LHCN-M2 (cell line): ENCODE data around the gene TMEM151B. TPM values are rescaled to one million over a fixed set of nuclear protein-coding genes. Genes with fewer than 3 reads are reported as not detected.
"Not testable (repeated sequence)": the region's sequence is repeated elsewhere in the genome, so short reads cannot be mapped to it uniquely, and the experiment has no call there.

Experiments
- DNase-seq: peaks from one replicate; pipeline ENCODE4 v3.0.0-alpha.2; 2012; ENCODE audit warnings: low read depth
- total RNA-seq: library from RNA; depleted of rRNA; stranded (reverse); fragments of >200 nt; gene quantifications from 2 replicates; pipeline ENCODE4 v1.2.3, GENCODE V29; 2014

TMEM151B gene
- total RNA-seq, 1 experiment from 2014 or later = not detected

DNA sequence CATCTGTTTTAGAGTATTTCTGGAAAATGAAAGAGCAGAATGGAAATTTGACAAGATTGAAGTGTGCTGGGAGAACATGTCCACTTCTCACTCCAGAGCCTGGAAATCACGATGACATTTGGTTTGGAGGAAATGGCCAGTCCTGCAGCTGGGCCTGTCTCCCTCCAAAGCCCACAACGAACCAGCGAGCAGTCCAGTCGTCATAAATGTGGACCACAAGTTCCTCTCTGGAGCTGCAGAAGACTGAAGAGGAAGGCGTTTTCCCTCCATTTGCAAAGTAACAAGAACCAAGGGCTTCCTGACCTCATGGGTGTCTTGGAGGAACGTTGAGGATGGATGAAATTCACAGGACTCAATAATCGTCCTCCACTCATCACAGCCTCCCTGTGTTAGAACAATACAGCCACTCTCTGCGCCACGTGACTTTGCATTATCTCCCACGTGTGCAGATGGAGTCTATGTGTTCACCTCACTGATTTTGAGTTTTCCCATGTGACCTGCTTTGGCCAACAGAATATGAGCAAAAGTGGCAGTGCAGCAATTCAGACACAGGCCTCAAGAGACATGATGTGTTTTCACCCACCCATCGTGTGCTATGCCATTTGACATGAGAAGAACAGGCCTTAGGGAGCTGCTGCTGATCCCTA lies 63.1 kb downstream of the TMEM151B start:
- DNase-seq = no peak

DNA sequence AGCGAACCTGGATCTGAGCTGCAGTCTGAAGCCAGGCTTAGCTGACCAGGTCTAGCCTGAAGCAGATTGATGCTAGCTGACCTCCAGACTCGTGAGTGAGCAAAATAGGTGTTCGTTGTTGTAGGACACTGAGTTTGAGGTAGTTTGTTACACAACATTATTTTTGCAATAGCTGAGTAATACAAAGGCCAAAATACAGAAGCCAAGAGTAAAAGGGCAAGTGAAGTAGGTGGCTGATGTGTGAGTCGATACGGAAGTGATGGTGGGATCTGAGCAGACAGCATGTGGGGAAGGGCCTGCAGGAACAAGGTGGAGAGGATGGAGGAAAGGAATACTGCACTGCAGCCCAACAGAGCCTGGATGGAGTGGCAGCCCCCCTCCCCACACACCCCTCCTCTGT lies 63.7 kb downstream of the TMEM151B start:
- DNase-seq = no peak

DNA sequence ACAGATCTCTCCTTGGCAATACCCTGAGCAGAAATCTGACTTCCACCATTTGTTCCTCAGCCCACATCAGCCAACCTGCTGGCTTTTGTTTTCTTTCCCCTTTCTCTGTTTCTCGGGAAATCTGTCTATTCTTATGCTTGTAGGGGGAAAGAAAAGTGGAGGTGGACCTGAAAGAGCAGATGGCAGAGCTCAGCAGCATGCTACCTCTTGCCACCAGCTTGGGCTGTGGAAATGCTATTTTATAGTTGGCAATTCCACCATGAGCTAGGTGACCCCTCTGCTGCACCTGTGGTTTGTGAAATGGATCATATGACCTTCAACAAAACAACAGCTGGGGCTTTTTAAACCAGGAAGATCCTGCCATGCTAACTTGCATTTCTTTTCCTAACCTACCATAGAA lies 65.4 kb downstream of the TMEM151B start:
- no peak for DNase-seq

DNA sequence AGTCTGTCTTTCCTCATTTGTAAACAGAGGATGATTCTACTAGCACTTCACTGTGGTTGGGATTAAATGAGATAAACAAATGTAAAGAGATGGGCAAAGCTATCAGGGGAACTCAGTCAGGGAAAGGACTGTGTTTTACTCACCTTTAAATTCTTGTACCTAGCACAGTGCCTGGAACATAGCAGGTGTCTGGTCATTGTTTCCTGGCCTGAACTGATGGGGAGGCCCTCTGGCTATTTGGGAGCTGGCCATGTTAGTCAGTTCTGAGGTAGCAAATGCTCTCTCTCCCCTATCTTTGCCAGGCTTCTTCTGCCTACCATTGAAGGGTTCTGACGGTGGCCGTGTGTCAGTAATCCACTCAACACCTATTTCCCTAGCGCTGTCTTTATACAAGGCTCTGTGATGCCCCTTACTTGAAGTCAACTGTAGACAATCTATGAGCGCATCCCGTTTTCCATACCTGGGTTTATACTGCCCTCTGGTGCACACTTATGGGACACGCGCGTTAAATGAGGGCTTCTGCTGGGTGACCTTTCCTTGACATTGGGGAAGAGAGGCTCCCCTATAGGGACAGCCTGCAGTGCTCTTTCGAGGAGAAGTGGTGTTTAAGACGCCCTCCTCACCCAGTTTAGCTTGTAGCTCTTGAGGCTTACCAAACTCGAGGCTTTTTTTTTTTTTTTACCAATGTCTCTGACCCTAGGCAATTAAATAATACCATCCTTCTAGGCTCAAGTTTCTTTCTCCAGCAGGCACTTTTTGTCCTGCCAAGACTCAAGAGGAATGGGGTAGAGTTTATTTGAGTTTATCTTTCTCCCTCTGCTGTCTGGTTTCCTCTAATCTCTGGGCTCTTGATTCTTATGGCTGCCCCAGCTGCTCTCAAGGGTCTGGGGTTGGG lies 68.2 kb downstream of the TMEM151B start:
- DNase-seq = peak; percentile 54

DNA sequence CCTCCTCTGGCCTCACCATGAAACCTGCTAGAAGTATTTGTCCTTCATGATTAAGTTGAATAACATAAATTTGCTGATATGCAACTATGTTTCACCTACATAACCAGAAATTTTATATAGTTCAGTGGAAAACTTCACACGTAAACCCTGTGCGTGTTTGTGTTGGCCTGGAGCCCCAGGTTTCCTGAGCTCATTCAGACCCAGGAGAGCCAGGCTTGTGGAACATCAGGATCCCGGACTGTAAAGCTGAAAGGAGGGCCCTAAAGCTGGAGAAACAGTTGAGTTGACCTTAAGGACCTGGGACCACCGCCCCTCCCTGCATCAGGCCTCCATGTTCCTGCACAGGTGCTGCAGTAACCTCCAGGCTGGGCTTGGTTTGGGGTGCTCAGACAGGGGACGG lies 69.1 kb downstream of the TMEM151B start:
- no peak for DNase-seq

DNA sequence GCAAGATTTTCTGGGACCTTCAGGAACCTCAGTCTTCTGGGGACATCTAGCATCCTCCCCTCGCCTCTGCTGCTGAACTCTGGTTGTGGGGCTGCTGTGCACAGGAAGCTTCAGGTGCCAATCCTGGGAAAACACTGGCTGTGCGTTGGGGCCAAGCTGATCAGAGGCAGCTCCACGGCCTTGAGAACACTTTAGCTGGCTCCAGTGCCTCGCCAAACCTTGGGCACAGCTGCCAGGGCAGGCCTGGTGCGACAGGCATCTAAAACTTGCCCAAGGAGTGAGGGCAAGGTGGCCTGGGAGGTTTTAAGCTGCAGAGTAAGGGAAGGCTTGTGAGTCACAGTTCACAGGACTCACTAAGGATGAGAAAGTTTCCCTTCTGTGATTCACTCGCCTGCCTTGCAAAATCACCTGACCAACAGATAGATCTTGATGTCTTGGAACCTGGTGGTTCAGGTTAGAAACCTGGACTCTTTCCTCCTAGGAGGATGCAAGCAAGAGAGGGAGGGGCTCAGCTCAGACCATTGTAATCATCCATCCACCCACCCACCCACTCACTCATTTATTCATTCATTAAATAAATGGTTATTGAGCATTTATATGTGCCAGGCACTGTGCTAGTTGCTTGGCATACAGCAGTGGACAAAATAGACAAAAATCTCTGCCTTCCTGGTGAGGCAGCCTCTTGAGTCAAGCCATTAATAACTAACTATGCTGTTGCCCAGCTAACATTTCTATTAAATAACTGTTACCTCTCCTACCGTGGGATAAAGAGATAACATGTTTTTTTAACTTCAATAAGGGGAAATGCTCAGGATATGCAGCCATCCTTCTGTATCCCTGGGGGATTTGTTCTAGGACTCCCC lies 69.7 kb downstream of the TMEM151B start:
- DNase-seq = peak; percentile 28

DNA sequence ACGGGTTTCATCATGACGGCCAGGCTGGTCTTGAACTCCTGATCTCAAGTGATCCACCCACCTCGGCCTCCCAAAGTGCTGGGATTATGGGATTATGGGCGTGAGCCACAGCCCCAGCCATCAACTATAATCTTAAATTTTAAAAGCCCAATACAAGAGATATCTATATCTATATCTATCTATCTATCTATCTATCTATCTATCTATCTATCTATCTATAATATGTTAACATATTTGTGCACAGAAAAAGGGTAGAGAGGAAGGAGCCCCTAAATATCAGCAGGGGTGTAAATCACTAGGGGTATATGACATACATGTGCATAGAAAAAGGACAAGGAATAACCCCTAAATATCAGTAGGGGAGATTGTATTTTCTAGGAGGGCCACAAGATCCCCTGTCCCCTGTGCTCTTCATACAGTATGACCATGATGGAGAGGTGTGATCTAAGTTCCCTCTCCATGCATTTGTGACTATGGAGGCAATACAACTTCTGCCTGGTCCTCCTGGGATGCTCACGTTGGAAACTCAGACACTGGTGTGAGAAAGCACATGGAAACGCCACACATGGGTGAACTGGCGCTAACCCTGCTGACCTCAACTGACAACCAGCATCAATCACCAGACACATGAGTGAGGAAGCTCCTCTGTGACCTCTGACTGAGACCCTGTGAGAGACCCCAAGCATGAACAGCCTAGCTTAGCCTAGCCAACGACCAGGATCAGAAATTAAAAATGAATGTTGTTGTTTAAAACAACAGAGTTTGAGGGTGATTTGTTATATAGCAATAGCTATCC lies 71.0 kb downstream of the TMEM151B start:
- DNase-seq = no peak

DNA sequence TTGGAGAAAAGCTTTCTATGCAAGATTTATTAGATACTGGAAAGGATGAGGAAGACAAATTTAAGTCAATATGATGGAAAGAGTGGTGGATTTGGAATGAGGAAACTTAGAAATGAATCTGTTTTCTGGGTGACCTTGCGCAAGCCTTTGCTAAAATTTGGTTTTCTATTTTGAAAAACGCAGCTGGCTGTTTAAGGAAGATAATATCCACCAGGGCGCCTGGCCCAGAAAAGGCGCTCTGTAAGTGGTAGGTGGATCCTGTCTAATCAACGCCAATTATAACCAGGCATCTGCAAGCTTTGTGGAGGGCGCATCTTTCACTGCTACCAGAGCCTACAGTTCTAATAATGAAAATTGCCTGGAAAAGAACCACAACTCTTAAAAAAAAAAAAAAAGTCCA lies 71.8 kb downstream of the TMEM151B start:
- DNase-seq = no peak

DNA sequence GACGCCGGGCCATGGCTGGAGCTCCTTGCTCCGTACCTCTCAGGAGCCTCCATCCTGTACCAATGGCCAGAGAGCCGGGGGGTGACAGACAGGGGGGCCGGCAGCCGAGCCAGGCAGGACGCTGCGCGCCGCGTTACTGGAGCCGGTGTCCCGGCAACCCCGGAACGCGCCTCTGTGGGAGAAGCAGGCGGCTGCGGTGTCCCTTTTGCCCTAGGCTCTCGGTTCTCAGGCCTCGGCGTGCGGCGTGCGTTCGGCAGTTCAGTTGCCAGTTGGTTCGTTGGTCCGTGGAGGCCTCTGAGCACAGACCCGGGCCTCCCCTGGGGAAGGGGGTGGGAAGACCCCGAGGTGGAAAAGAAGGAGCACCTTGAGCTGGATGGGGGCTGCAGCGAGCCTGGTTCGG lies 72.2 kb downstream of the TMEM151B start, which contains the start of gene SPATS1:
Gene SPATS1, plus strand, starts transcription at position 162 of the 400 bp plus-strand sequence. CDS start 446 bp downstream, outside the sequence.
- no peak for DNase-seq

DNA sequence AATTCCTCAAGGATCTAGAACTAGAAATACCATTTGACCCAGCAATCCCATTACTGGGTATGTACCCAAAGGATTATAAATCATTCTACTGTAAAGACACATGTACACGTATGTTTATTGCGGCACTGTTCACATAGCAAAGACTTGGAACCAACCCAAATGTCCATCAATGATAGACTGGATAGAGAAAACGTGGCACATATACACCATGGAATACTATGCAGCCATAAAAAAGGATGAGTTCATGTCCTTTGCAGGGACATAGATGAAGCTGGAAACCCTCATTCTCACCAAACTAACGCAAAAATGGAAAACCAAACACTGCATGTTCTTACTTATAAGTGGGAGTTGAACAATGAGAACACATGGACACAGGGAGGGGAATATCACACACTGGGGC lies 76.6 kb downstream of the TMEM151B start:
- DNase-seq = not testable (repeated sequence)

DNA sequence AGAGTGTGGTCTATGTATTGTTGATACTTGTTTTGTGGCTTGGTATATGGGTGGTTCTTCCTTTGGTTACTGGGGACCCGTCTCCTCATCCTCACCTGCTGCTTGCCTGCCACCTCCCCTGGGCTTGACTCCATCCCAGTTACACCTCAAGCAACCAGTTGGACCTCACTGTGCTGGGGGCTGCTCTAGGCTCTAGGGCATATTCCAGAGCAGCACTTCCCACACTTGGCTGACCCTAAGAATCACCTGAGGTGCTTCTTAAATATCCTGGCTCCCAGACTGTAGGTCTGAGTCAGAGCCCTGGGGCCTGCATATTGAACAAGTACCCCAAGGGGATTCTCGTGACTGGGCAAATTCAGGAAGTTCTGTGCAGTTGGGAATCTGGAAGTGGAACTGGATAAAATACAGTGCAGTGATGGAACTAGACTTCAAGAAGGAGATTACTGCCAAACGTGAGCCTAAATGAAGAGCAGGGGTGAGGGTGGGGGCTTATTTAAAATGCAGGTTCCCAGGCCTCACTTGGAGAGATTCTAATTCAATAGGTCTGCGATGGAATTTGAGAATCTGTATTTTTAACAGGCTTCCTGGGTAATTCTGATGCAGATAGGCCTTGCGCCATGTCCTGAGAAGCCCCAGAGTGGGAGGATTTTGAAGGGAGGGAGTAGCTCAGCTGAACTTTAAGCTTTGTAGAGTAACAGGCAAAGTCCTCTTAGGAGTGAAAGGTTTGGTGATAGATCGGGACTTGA lies 79.8 kb downstream of the TMEM151B start:
- no peak for DNase-seq

DNA sequence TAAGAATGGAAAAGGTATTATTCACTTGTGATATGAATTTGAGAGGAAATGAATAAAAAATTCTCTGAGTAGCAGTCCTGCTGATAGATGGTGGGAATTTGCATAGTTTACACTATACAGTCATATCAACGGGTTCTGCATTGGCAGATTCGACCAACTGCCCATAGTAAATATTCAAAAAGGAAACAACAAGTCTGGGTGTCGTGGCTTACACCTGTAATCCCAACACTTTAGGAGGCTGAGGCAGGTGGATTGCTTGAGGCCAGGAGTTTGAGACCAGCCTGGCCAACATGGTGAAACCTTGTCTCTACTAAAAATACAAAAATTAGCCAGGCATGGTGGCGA lies 80.4 kb downstream of the TMEM151B start:
- not testable (repeated sequence) for DNase-seq

DNA sequence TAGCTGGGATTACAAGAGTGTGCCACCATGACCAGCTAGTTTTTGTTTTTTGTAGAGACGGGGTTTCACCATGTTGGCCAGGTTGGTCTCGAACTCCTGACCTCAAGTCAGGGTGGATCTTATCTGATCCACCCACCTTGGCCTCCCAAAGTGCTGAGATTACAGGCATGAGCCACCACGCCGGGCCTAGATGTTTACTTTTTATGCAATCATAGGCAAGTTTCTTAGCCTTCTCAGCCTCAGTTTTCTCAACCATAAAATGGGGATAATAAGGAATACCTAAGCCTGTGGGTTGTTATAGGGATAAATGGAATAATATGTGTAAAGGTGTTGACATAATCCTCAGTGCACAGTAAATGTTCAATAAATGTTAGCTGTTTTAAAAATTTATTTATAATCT lies 82.0 kb downstream of the TMEM151B start:
- no peak for DNase-seq

DNA sequence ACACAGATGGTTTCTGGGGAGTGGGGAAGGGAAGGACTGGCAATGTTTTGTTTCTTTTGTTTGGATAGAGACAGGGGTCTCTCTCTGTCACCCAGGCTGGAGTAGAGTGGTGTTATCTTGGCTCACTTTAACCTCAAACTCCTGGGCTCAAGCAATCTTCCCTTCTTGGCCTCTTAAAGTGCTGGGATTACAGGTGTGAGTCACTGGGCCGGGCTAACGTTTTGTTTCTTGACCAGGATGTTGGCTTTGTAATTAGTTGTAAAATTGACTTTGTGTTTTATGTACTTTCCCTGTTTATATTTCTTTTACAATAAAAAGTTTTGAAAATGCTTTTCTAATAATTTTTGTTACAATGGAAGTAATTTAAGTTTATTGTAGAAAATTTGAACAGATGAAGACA lies 83.1 kb downstream of the TMEM151B start:
- DNase-seq = no peak

DNA sequence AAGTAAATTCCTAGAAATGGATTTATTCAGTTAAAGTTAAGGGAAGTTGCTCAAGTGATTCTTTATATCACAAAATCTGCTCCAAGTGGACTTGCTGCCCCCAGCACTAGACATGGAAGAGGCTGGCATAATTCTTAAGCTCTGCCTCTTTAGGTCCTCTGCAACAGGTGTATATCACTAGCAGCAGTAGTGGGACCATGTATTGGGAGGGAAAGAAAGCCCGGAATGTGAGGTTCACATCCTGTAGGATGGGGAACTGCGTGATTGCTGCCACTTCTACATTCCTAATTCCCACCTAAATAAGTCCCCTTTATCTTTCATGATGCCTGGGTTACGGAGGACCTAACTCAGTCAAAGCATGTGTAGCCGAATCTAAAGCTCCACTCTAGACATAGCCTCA lies 85.4 kb downstream of the TMEM151B start:
- DNase-seq = no peak

DNA sequence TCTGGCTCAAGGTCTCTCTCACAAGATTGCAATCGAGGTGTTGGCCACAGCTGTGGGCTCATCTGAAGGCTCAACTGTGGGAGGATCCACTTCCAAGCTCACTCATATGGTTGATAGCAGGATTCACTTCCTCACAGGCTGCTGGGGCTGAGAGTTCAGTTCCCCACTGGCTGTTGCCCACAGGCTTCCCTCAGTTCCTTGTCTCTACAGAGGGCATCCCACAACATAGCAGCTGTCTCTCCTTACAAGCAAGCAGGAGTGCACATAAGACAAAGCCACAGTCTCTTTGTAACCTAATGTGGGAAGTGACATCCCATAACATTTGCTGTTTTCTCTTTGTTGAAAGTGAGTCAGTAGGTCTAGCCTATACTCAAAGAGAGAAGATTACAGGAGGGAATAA lies 86.2 kb downstream of the TMEM151B start:
- DNase-seq = peak; percentile 26
